HTR-8/SVneo (cell line): ENCODE measurements around the gene CMC1.

ENCODE experiments used
- DNase-seq: peaks from one replicate; pipeline ENCODE4 v3.0.0; 2011; ENCODE audit warnings: low spot score, mixed read lengths; ENCODE audit not compliant: insufficient read length
- FAIRE-seq: peaks from 2 replicates; lab custom pipeline; 2011; peaks lifted over from hg19 to GRCh38; lab: Jason Lieb, UNC

Gene CMC1

DNA sequence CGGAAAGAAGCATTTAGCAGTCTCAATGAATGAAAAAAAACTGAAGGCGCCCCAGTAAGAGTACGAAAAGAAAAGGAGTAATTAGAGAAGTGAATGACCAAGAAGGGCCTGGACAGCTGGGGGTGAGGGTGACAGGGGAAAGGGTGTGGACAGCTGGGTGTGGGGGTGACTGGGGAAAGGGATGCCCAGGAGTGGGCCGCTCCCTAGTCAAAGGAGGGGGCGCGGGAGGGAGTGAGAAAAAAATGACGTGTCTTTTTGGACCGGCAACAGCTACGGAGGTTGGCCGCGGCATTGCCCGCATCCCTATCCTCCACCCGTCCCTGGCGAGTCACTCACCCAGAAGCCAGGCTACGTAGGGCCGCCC lies 106.8 kb downstream of the CMC1 start:
- FAIRE-seq: peak; percentile 36
- DNase-seq: no peak

DNA sequence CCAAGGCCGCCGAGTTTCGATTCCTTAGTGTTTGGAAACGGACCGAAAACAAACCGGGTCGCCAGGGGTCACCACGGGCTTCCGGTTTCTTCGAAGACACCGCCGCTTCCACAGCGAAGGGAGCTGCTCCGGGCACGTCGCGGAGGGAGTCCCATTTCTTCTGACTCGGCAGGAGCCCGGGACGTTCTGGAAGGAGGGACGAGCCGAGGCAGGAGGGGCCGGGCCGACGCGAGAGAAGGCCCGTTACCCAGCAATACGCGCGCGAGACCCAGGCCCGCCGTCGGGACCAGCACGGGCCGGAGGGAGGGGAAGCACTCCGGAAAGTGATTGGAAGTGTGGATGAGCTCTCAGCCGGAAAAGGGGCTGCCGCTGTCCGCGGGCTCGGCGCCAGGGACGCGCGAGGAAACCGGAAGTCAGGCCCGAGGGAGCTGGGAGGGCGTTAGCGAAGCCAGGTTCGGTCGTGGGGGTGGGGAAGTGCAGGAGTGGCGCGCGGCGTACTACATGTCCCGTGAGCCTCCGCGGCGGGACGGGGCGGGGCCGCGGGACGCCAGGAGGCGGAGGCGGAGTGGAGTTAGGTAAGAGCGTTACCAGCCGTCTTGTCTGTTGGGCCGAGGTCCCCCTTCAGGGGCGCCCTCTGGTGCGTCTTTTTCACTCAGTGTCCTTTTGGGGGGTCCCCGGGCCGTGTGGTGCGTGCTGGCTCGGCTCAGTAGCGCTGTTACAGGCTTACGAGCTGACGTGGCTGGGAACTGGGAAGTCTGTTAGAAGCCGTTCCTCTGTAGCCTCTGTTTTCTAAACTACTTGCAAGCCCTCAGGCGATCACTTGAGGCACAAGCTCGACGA lies 107.4 kb downstream of the CMC1 start, which contains the start of the genes AZI2 and ZCWPW2:
TSS of gene AZI2 (minus strand) at position 196 of the 840 bp plus-strand sequence. CDS start 8,207 bp downstream, outside the sequence.
TSS of gene ZCWPW2 (plus strand) at position 93 of the 840 bp plus-strand sequence. CDS start 64,348 bp downstream, outside the sequence.
- peak; percentile 96 for FAIRE-seq

DNA sequence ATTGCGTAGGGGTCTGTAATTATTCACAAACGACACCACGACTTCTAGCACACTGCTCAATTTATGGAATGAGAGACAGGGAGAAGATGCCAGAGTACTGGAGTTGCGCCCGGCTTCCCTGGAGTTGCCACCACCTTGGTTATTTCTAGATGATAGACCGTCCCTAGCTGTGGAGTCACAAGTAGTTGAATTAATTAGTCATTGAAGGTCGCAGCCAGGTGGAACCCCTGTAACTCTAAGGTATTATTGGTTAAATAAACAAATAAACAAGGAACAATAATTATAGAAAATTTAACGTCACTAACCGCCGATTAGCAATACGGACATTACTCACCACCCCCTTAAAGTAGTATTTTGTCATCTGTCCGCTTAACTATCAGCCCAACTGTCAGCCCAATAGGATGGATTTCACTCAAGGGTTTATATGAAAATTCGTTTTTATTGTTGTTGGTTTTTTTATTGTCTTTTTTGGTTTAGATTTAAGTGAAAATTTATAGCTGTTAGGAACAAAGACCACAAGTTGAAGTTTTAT lies 108.1 kb downstream of the CMC1 start:
- DNase-seq (no peak), FAIRE-seq (no peak)

More for the DNA sequence above, 107.4 kb downstream of the CMC1 start, which contains the start of the genes AZI2 and ZCWPW2:
- peak; percentile 76 for DNase-seq
